Keratinocyte (primary cell): ENCODE results near the gene FANCC. TPM values are rescaled to one million over a fixed set of nuclear protein-coding genes. Genes with fewer than 3 reads are reported as not detected.

Source experiments
- DNase-seq: peaks from one replicate; pipeline ENCODE4 v3.0.0-alpha.2; 2011; ENCODE audit warnings: low read depth, missing footprints, low spot score
- FAIRE-seq: peaks from 2 replicates; lab custom pipeline; 2011; peaks lifted over from hg19 to GRCh38; lab: Jason Lieb, UNC
- H2AFZ ChIP-seq: 2 replicates; pipeline ENCODE4 v1.6.0; 2012; ENCODE audit warnings: low read length, control low read depth, inconsistent platforms; ENCODE audit not compliant: control insufficient read depth
- H3K27ac ChIP-seq: 2 replicates; pipeline ENCODE4 v1.5.1; 2011; ENCODE audit warnings: low read length; ENCODE audit not compliant: control insufficient read depth, insufficient read depth
- H3K27me3 ChIP-seq: 3 replicates; pipeline ENCODE4 v1.6.0; 2011; ENCODE audit warnings: low read length; ENCODE audit not compliant: control insufficient read depth, insufficient read depth; ENCODE audit errors: extremely low read depth
- H3K36me3 ChIP-seq, 2 experiments: 2 replicates in 1 of 2; 3 replicates in 1 of 2; pipeline ENCODE4 v1.5.1; 2011; ENCODE audit warnings: low read length in 2 of 2, mild to moderate bottlenecking in 1 of 2; ENCODE audit not compliant: control insufficient read depth in 2 of 2, insufficient read depth in 2 of 2; ENCODE audit errors: extremely low read depth in 1 of 2
- H3K4me1 ChIP-seq: 3 replicates; pipeline ENCODE4 v1.5.1; 2011; ENCODE audit warnings: low read length; ENCODE audit not compliant: control insufficient read depth, insufficient read depth; ENCODE audit errors: extremely low read depth
- H3K4me2 ChIP-seq: 3 replicates; pipeline ENCODE4 v1.6.0; 2011; ENCODE audit warnings: low read depth, low read length; ENCODE audit not compliant: control insufficient read depth, insufficient read depth; ENCODE audit errors: extremely low read depth
- H3K4me3 ChIP-seq, 3 experiments: fragments of 200-600 bp in 1 of 3; sonication (generic) in 1 of 3; 2 replicates in 2 of 3; 3 replicates in 1 of 3; pipeline ENCODE4 v1.5.1; 2011 to 2016; ENCODE audit warnings: low read length in 3 of 3, mild to moderate bottlenecking in 3 of 3, control low read depth in 2 of 3, inconsistent platforms in 1 of 3, low read depth in 1 of 3, mixed read lengths in 1 of 3, mixed run types in 1 of 3, moderate library complexity in 1 of 3; ENCODE audit not compliant: control insufficient read depth in 2 of 3, insufficient read depth in 2 of 3; ENCODE audit errors: extremely low read depth in 1 of 3
- H3K79me2 ChIP-seq: 2 replicates; pipeline ENCODE4 v1.6.0; 2012; ENCODE audit warnings: low read length; ENCODE audit not compliant: control insufficient read depth, insufficient read depth
- H3K9ac ChIP-seq: 3 replicates; pipeline ENCODE4 v1.6.0; 2011; ENCODE audit warnings: low read length; ENCODE audit not compliant: control insufficient read depth, insufficient read depth; ENCODE audit errors: extremely low read depth
- H3K9me1 ChIP-seq: 3 replicates; pipeline ENCODE4 v1.6.0; 2011; ENCODE audit warnings: low read length; ENCODE audit not compliant: control insufficient read depth, insufficient read depth; ENCODE audit errors: extremely low read depth
- H3K9me3 ChIP-seq: 2 replicates; pipeline ENCODE4 v1.5.1; 2012; ENCODE audit warnings: low read depth, low read length; ENCODE audit not compliant: control insufficient read depth
- H4K20me1 ChIP-seq: 3 replicates; pipeline ENCODE4 v1.6.0; 2011; ENCODE audit warnings: low read length; ENCODE audit not compliant: control insufficient read depth, insufficient read depth; ENCODE audit errors: extremely low read depth
- EZH2 ChIP-seq: IDR thresholded peaks from one replicate; pipeline ENCODE4 v1.6.1; 2012; ENCODE audit warnings: inconsistent platforms, mild to moderate bottlenecking, low read length, moderate library complexity
- dilution Hi-C: fragments of 300-500 bp; cut with MboI; formaldehyde crosslinking; loops from one replicate; pipeline ENCODE4 v1.7.0; 2020; ENCODE audit warnings: low sequenced_read_pairs; ENCODE audit not compliant: extremely low pct_ligation_motif_present
- polyA plus RNA-seq, 5 experiments: library from polyadenylated mRNA; depleted of rRNA in 3 of 5; stranded (reverse) in 3 of 5; stranded (forward) in 1 of 5; unstranded in 1 of 5; fragments of >200 nt; gene quantifications; 1 replicate in 1 of 5; 2 replicates in 3 of 5; 3 replicates in 1 of 5; pipeline versions ENCODE4 v1.2.1 to v1.2.3, GENCODE V29; 2011 to 2012; ENCODE audit warnings: missing spikeins in 2 of 5, low read depth in 1 of 5, low replicate concordance in 1 of 5
- TF ChIP-seq, protein P1 (sequence below), 3 experiments: IDR thresholded peaks in 1 of 3; conservative IDR thresholded peaks in 1 of 3; optimal IDR thresholded peaks in 1 of 3; 2 replicates in 2 of 3; 3 replicates in 1 of 3; pipeline versions ENCODE3 to v1.5.1; 2011; ENCODE audit warnings: low read length in 3 of 3, mild to moderate bottlenecking in 3 of 3, moderate library complexity in 2 of 3, control low read depth in 1 of 3, inconsistent platforms in 1 of 3; ENCODE audit not compliant: insufficient read depth in 2 of 3; ENCODE audit errors: extremely low read depth in 1 of 3

The FANCC gene
- polyA plus RNA-seq, 1 donor (not counting 4 experiments of a cell fraction or from before 2014, with no cell fraction given), result 8.3 TPM

- no peak overlapping the region for H3K27ac ChIP-seq
- no peak for TF ChIP-seq EZH2
- TF ChIP-seq, protein P1, sequence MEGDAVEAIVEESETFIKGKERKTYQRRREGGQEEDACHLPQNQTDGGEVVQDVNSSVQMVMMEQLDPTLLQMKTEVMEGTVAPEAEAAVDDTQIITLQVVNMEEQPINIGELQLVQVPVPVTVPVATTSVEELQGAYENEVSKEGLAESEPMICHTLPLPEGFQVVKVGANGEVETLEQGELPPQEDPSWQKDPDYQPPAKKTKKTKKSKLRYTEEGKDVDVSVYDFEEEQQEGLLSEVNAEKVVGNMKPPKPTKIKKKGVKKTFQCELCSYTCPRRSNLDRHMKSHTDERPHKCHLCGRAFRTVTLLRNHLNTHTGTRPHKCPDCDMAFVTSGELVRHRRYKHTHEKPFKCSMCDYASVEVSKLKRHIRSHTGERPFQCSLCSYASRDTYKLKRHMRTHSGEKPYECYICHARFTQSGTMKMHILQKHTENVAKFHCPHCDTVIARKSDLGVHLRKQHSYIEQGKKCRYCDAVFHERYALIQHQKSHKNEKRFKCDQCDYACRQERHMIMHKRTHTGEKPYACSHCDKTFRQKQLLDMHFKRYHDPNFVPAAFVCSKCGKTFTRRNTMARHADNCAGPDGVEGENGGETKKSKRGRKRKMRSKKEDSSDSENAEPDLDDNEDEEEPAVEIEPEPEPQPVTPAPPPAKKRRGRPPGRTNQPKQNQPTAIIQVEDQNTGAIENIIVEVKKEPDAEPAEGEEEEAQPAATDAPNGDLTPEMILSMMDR (optimal IDR thresholded peaks at IDR 0.05 in 1 of 3, IDR thresholded peaks at IDR 0.05 in 1 of 3, conservative IDR thresholded peaks at IDR 0.05 in 1 of 3; ENCODE audit: extremely low read depth in 1 of 3, insufficient read depth in 2 of 3, low read length in 3 of 3), result no peak
- H3K36me3 ChIP-seq, result peaks cover 31 to 41% of the 10 kb centered on the region in 2 experiments
- peaks cover 90% of the 10 kb centered on the region for H3K79me2 ChIP-seq
- no peak overlapping the region for H3K4me2 ChIP-seq
- H4K20me1 ChIP-seq, result no peaks in the 10 kb centered on the region
- H3K9me3 ChIP-seq, result no peaks in the 10 kb centered on the region
- DNase-seq, result no peak
- H3K4me3 ChIP-seq, result no peak overlapping the region
- no peaks in the 10 kb centered on the region for H3K27me3 ChIP-seq
- H2AFZ ChIP-seq, result no peak overlapping the region
- dilution Hi-C loops, result no loop called here
- H3K4me1 ChIP-seq, result peaks cover 3% of the 10 kb centered on the region
- no peak for FAIRE-seq
- H3K9me1 ChIP-seq, result peaks cover 2% of the 10 kb centered on the region
- H3K9ac ChIP-seq, result no peak overlapping the region
These were observed 245.6 kb downstream of the FANCC start for GRCh38 chr9:95071925-95072324.

DNA sequence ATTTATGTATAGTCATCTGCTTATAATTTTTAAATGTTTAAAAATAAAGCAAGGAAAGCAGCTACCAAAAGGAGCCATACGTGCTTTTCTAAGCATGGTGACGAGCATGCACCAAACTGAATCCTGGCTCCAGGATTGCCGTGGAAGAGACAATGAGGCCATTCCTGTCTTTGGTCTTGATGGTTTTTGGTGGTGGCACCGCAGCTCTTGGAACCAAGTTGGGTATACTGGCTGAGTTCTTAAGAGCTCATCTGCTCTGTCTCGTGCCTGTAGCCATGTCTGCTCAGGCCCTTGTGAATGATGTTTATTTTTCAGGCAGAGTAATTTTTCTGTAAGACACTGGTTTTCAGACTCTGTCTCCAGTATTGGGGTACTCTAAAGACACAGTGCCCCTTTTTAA is 246.1 kb downstream of the FANCC start:
- no peak overlapping the region for H2AFZ ChIP-seq
- H3K27me3 ChIP-seq, result no peaks in the 10 kb centered on the region
- FAIRE-seq, result no peak
- dilution Hi-C loops, result no loop called here
- H3K27ac ChIP-seq, result no peak overlapping the region
- no peaks in the 10 kb centered on the region for H3K9me3 ChIP-seq
- no peak overlapping the region for H3K9ac ChIP-seq
- peaks cover 31 to 41% of the 10 kb centered on the region in 2 experiments for H3K36me3 ChIP-seq
- H3K4me2 ChIP-seq, result no peak overlapping the region
- peaks cover 90% of the 10 kb centered on the region for H3K79me2 ChIP-seq
- H4K20me1 ChIP-seq, result no peaks in the 10 kb centered on the region
- H3K4me3 ChIP-seq, result no peak overlapping the region
- H3K9me1 ChIP-seq, result peaks cover 2% of the 10 kb centered on the region
- H3K4me1 ChIP-seq, result peaks cover 3% of the 10 kb centered on the region
- no peak for DNase-seq
- no peak for TF ChIP-seq EZH2
- TF ChIP-seq, protein P1 (optimal IDR thresholded peaks at IDR 0.05 in 1 of 3, IDR thresholded peaks at IDR 0.05 in 1 of 3, conservative IDR thresholded peaks at IDR 0.05 in 1 of 3; ENCODE audit: extremely low read depth in 1 of 3, insufficient read depth in 2 of 3, low read length in 3 of 3), result no peak
